SK-N-DZ (cell line): Measurements from ENCODE around the gene BCKDK.
"Not testable (repeated sequence)": the region's sequence is repeated elsewhere in the genome, so short reads cannot be mapped to it uniquely, and the experiment has no call there.

Experiments
- DNase-seq: peaks from one replicate; pipeline ENCODE4 v3.0.0-alpha.2; 2015; ENCODE audit warnings: low spot score

The BCKDK gene

DNA sequence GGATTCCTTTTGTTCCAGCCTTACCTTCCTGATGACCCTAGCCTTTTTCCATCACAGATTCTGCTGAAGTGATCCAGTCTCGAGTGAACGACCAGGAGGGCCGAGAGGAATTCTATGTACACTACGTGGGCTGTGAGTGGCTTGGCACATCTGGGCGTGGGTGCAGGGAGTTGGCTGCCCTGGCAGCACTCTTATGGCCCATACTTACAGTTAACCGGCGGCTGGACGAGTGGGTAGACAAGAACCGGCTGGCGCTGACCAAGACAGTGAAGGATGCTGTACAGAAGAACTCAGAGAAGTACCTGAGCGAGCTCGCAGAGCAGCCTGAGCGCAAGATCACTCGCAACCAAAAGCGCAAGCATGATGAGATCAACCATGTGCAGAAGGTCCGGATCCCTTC is 11.9 kb downstream of the BCKDK start:
- no peak for DNase-seq

DNA sequence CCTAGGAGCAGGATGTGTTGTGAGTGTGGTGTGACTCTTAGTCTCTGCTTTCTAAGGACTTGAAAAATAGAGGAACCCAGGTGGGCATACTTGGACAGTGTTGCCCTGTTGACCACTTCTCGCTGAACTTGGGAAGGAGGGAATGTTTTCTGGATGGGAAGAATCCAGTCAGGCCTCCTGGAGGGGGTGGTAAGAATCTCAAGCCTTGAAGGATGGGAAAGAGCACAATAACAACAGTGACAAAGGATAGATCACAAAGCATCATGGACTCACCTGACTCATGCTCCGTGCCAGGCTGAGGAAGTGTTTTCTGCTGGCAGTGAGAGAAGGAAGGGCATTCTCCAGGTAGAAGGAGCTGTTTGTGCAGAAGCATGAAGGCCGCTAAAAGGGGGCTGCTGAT is 17.7 kb downstream of the BCKDK start:
- no peak for DNase-seq

DNA sequence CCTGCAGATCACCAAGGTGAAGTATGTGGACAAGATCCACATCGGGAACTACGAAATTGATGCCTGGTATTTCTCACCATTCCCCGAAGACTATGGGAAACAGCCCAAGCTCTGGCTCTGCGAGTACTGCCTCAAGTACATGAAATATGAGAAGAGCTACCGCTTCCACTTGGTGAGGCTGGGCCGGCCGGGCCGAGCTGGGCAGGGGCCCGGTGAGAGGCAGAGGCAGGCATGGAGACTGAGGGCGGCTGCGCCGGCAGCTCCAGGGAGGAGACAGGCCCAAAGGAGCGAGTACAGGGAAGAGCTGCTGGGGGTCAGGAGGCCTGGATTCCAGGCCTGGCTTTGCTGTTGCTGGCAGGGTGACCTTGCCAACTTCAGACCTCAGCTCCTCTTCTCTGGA is 19.0 kb downstream of the BCKDK start:
- no peak for DNase-seq

GRCh38 chr16:31128711-31129567 is 20.8 kb downstream of the BCKDK start:
- no peak for DNase-seq

DNA sequence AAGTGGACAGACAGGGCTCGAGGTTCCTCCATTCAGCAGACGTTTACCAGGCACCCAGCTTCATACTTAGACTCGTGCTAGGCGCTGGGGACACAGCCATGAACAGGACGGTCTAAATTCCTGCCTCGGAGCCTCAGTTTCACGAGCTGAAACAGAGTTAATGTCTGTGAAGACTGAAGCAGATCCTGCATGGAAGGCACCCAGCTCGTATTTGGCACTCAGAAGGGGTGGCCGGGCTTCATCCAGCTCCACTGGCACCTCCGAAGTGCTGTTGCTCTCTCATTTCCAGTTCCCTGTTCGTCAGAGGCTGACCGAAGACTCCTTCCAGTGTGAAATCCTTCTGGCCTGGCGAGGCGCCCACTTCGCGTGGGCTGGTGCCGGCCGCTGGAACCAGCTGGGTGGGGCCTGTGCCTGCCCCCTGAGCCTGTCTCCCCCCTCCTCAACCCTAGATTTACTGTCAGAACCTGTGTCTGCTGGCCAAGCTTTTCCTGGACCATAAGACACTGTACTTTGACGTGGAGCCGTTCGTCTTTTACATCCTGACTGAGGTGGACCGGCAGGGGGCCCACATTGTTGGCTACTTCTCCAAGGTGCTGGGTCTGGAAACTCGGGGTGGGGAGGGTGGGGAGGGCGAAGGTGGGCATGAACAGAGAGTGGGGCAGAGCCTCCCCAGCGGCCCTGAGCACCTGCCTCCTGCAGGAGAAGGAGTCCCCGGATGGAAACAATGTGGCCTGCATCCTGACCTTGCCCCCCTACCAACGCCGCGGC is 21.6 kb downstream of the BCKDK start:
- DNase-seq: no peak

GRCh38 chr16:31130336-31130891 is 22.2 kb downstream of the BCKDK start:
- no peak for DNase-seq

GRCh38 chr16:31130899-31131298 is 22.7 kb downstream of the BCKDK start:
- DNase-seq: no peak

GRCh38 chr16:31131416-31131815 is 23.2 kb downstream of the BCKDK start:
- DNase-seq: no peak

DNA sequence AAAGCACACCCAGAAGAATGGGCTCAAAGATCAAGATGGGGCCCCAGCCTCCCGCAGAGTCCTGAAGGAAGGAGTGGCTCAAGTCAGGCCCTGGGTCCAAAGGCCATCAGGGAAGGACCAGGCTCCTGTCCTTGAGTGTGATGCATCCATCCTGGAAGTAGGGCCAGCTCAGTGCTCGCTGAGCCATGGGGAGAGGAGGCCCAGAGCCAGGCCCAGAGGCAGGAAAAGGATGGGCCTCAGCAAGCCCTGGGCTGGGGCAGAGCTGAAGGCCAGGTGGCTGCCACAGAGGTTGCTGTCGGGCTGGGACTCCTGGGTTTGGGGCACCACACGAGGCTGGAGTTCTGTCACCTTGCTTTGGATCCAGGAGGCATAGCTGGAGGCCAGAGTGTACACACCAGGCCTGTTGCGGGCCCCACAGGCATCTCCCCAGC is 23.7 kb downstream of the BCKDK start:
- no peak for DNase-seq

DNA sequence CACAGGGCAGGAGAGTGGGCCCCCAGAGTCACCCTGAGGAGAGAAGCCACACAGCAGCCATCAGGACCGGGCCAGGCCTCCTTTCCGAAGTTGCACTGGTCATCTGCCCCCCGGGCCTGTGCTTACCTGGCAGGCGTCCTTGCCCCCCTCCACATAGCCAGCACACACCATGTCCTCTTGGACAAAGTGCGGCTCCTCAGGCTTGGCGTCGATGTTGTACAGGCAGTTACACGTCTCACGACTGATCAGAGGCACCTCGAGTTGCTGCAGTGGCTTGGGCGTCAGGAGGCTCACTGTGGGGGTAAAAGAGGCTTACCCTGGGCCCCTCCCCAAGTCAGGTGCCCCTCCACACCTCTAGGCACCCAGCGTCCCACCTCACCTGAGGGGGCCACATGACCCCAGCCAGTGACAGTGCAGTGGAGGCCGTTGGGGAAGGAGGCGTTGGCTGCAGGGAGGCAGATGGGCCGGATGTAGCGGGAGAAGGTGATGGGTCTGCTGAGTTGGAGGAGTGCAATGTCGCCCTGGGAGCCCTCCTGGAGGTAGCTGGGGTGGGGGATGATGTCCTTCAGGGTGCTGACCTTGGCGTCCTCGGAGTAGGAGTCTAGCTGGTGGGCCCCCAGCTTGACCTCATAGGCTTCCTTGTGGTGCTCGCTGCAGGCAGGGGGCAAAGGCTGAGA is 24.3 kb downstream of the BCKDK start:
- no peak for DNase-seq

GRCh38 chr16:31133046-31133501 is 24.9 kb downstream of the BCKDK start:
- no peak for DNase-seq

DNA sequence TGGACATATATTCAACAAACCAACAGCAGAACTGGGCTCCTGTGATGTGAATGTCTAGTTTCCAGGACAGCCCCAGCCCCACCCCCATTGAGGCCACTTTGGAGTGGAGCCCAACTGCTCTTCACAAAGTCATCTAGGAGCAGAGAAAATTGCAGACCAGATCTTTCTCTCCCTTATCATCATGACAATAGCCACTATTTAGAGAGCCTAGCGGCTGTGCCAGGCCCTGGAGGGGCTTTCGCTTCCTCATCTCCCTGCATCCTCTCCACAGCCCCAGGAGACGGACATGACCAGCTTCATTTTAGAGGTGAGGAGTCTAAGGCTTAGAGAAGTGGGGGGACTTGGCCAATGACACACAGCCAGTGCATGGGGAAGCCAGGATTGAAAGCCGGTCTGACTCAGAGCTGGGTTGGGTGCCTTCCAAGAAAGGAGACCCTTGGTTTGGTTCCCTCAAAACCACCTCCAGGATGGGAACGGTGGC is 25.9 kb downstream of the BCKDK start:
- no peak for DNase-seq

- DNase-seq: peak; percentile 39
These were observed 26.7 kb downstream of the BCKDK start for GRCh38 chr16:31134625-31135534.

DNA sequence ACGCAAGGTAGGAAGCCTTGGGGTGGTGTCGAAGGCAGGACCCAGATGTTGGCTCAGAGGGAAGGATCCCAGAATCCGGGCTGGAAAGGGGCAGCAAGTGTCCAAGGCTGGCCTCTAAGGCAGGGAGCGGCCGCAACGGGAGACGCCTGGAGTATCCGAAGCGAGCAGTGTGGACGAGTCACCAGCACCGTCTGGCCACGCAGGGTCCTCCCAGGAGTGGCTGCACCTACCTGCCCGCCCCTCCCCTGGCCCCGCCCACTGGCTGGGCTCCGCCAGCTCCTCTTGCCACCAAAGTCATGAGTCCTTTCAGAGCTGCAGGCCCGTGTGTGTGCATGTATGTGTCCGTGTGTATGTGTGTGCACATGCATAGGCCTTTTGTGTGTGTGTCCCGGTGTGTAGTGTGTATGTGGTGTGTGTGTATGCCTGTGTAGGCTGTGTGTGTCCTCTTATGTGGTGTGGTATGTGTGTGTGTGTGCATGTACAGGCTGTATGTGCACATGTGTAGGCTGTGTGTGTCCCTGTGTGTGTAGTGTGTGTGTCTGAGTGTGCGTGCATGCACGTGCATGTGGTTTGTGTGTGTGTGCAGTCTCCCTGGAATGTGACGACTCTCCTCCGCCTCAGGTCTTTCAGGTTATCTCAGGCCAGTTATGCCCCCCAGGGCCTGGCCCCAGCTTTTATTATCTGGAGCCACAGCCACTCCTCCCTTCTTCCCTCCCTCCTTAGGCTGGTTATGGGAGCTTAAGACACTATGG is 27.5 kb downstream of the BCKDK start, which contains the start of gene PRSS8:
PRSS8 (minus strand) TSS at position 193 of the 752 bp plus-strand sequence. CDS start 229 bp downstream, outside the sequence.
- DNase-seq: no peak

GRCh38 chr16:31136287-31136662 is 28.1 kb downstream of the BCKDK start:
- no peak for DNase-seq

DNA sequence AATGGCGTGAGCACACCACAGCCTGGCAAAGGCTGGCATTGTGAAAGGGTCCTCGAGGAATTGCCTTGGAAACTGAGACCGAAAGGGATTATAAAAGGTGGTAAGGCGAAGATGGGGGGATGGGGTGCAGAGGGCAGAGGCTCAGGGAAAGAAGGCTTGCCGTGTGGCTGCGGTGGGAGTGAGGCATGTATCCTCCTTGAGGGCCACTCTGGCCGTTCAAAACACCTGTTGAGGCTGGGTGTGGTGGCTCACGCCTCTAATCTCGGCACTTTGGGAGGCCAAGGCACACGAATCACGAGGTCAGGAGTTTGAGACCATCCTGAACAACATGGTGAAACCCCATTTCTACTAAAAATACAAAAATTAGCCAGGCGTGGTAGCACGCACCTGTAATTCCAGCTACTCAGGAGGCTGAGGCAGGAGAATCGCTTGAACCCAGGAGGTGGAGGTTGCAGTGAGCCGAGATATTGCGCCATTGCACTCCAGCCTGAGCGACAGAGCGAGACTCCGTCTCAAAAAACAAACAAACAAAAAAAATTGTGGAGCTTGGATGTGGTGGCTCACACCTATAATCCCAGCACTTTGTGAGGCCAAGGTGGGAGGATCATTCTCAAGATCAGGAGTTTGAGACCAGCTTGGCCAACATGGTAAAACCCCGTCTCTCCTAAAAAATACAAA is 28.8 kb downstream of the BCKDK start:
- not testable (repeated sequence) for DNase-seq

DNA sequence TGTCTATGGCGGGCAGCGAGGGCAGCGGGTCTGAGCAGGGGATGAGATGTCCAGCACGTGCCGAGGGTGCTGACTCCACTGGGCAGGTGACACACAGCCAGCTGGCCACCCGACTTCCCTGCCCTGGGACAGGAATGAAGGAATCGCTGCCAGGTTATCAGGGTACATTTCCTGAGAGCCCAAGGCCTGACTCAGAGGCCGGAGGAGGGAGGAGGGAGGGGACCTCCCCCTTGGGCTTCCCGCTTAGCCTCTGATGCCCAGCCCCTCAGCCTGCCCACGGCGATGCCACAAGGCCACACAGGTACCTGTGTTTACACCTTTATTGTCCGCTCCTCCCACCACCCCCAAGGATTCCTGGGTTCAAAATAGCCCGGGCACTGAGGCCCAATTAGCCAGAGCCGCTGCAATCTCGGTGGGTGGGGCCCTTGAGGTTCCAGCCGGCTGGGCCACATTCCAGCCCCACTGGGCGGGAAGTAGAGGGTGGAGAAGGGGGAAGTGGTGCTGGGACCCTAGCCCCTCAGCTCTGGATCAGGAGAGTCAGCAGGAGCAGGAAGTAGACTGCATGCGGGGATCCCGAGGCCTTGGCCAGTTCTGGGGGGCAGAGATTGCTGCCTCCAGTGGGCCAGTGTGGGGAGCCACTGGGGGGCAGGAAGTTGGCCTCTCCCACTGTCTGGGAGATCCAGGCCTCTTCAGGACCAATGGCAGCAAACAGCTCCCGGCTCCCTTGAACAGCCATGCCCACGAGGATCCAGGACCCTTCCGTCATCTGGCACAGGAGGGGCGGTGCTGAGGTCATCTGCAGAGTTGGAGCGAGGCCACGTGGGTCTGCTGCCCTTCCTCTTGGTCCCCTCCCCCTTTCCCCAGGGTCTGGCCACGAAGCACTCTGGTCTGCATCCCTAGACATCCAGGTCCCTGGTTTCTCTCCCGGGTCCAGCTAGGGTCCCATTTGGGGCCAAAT is 30.7 kb downstream of the BCKDK start:
- DNase-seq: peak; percentile 73

- DNase-seq: not testable (repeated sequence)
These were observed 32.9 kb downstream of the BCKDK start for GRCh38 chr16:31141071-31141469.
